ENCODE results near the gene PTPRE.

The PTPRE gene

DNA sequence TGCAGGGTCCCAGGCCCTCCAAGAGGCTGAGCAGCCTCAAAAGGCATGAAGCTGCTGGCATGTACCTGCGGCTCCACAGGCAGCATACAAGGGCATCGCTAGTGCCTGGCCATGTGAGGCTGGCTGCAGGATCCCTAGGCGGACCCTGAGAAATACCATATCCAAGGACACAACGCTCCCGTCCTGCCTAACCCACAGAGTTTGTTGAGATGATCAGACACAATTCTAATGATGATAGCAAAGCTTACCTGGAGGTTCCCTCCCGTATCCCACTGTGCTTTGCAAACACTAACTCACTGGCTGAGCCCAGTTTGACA is 31.5 kb upstream of the PTPRE start:
- no peak overlapping the region for H3K4me3 ChIP-seq (ENCODE audit: low read length)
- no peaks in the 10 kb centered on the region for H3K36me3 ChIP-seq (ENCODE audit: insufficient read depth, low read length)
- H3K9me3 ChIP-seq (ENCODE audit: low read length) = no peaks in the 10 kb centered on the region
- H3K27me3 ChIP-seq (ENCODE audit: insufficient read depth, low read length) = no peaks in the 10 kb centered on the region
- peaks cover 6% of the 10 kb centered on the region for H3K4me1 ChIP-seq (ENCODE audit: insufficient read depth, low read length)
- no peak overlapping the region for H2AFZ ChIP-seq (ENCODE audit: low read depth, low read length)

DNA sequence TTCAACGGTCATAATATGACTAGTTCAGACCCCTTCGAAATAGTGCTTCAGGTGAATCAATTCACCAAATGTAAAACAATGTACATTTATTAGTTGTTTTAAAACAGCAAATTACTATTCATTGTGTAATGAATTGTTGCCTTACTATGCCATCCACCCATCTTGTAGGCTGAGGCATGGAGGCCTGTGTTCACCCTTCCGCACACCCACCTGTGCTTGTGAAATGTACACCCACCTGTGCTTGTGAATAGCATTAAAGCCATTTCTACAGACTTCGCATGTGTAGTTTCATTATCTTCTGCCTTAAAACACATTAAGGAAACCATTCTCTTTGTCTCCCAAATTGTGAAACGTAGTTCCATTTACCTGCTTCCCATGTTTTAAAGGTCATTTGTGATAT is 31.0 kb upstream of the PTPRE start:
- H3K4me3 ChIP-seq (ENCODE audit: low read length) = no peak overlapping the region
- H3K4me1 ChIP-seq (ENCODE audit: insufficient read depth, low read length) = peaks cover 6% of the 10 kb centered on the region
- no peaks in the 10 kb centered on the region for H3K27me3 ChIP-seq (ENCODE audit: insufficient read depth, low read length)
- H3K9me3 ChIP-seq (ENCODE audit: low read length) = no peaks in the 10 kb centered on the region
- H2AFZ ChIP-seq (ENCODE audit: low read depth, low read length) = no peak overlapping the region
- H3K36me3 ChIP-seq (ENCODE audit: insufficient read depth, low read length) = no peaks in the 10 kb centered on the region

DNA sequence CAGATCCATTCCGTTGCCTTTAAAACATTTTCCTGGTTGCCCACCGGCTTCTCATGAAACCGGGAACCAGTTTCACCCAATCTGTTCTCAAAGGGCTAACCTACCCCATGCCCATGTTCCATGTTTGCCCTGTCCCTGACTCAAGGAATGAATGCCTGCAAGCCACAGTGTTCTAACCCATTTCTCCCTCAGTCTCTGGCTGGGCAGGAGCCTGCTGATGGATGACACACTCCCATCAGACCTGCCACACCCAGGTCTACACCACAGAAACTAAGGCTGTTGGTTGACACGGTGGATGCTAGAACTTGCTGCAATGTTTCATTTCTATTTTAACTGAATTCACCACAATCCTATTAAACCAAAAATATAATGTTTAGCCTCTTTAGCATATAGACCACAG is 29.8 kb upstream of the PTPRE start:
- Histone ChIP-seq H3K27me3 (ENCODE audit: insufficient read depth, low read length) (no peaks in the 10 kb centered on the region), H3K4me1 (ENCODE audit: insufficient read depth, low read length) (peaks cover 6% of the 10 kb centered on the region), H2AFZ (ENCODE audit: low read depth, low read length) (no peak overlapping the region), H3K36me3 (ENCODE audit: insufficient read depth, low read length) (no peaks in the 10 kb centered on the region), H3K4me3 (ENCODE audit: low read length) (no peak overlapping the region), H3K9me3 (ENCODE audit: low read length) (no peaks in the 10 kb centered on the region)

DNA sequence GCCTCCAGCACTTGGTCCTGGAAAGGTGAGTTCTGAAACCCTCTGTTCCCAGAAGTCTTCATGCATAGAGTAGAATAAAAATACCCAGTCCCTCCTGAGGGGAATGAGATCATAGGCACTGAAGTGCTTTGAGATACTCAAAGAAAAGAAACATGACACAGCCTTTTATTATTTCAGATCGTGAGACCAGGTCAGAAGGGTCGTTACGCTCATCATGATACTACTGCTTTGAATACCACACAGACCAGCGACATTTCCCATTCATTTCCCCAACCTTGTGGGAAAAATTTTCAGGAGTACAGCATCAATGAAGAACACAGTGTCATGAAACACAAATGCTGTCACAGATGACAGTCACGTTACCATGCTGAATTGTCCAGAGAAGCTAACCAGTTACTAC is 29.2 kb upstream of the PTPRE start:
- Histone ChIP-seq H3K36me3 (ENCODE audit: insufficient read depth, low read length) (no peaks in the 10 kb centered on the region), H3K27me3 (ENCODE audit: insufficient read depth, low read length) (no peaks in the 10 kb centered on the region), H3K9me3 (ENCODE audit: low read length) (no peaks in the 10 kb centered on the region), H3K4me3 (ENCODE audit: low read length) (no peak overlapping the region), H3K4me1 (ENCODE audit: insufficient read depth, low read length) (peaks cover 6% of the 10 kb centered on the region), H2AFZ (ENCODE audit: low read depth, low read length) (no peak overlapping the region)

DNA sequence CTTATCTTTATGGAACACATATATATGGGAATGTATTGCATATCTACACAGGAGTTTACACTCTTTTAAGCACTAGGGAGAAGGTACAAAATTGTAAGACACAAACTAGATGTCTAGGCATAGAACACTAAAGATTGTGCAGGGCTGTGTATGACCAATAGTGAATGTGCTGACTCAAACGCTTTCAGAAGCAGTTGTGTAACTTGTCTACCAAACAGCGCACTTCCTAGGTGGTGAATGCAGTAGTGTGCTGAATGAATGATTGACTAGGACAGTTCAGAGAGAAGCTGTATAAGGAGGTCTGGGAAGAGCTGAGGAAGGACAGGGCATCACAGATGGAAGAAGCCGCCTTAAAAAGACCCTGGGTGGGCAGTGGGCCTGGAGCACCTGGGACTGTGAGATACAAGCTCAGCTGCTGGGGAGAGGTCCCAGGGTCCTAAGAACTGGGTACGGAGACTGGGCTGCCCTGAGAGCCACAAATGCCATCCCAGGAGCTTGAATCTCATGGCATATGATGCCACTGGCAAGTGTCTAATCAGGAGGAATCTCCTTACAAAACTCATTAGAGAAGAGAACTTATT is 28.3 kb upstream of the PTPRE start:
- H3K4me3 ChIP-seq (ENCODE audit: low read length) = no peak overlapping the region
- H2AFZ ChIP-seq (ENCODE audit: low read depth, low read length) = no peak overlapping the region
- H3K36me3 ChIP-seq (ENCODE audit: insufficient read depth, low read length) = no peaks in the 10 kb centered on the region
- no peaks in the 10 kb centered on the region for H3K27me3 ChIP-seq (ENCODE audit: insufficient read depth, low read length)
- H3K9me3 ChIP-seq (ENCODE audit: low read length) = no peaks in the 10 kb centered on the region
- peaks cover 6% of the 10 kb centered on the region for H3K4me1 ChIP-seq (ENCODE audit: insufficient read depth, low read length)

DNA sequence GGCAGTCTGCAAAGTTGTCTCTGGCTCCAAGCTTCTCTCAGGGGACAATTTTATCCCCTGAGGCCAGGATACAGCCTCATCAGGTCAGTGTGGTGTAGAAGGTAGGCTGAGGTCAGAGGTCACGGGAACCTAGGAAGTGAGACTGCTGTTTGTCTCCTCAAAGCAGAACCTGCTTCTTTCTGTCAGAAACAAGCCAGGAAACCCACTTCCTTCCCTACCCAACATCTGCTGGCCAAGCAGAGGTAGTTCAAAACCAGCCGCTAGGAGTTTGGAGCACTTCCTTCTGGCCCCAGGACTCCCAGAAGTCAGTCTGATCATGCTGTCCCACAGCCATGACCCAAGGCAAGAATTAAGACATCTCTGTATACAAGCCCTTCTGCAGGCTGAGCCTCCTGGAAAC is 26.3 kb upstream of the PTPRE start:
- peaks cover 6% of the 10 kb centered on the region for H3K4me1 ChIP-seq (ENCODE audit: insufficient read depth, low read length)
- no peaks in the 10 kb centered on the region for H3K36me3 ChIP-seq (ENCODE audit: insufficient read depth, low read length)
- H3K27me3 ChIP-seq (ENCODE audit: insufficient read depth, low read length) = no peaks in the 10 kb centered on the region
- H2AFZ ChIP-seq (ENCODE audit: low read depth, low read length) = no peak overlapping the region
- H3K9me3 ChIP-seq (ENCODE audit: low read length) = no peaks in the 10 kb centered on the region
- no peak overlapping the region for H3K4me3 ChIP-seq (ENCODE audit: low read length)

DNA sequence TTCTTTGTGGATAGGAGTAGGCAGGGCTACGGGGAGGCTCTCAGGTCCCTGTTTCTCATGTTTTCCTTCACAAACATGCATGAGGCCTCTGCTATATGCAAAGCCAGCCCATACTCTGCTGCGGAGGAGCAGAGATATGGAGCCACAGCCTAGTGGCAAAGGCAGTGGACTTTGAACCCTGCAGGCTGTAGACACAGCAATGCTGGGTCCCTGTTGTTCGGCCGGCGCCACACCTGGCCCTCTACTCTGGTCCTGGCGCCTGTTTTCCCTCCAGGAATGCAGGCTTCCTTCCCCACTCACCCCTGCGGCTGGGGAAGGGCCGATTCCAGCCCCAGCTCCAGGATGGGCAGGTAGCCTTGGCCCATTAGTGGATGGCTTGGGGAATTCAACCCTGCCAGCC is 25.6 kb upstream of the PTPRE start:
- Histone ChIP-seq H2AFZ (ENCODE audit: low read depth, low read length) (no peak overlapping the region), H3K9me3 (ENCODE audit: low read length) (no peaks in the 10 kb centered on the region), H3K36me3 (ENCODE audit: insufficient read depth, low read length) (no peaks in the 10 kb centered on the region), H3K4me1 (ENCODE audit: insufficient read depth, low read length) (peaks cover 6% of the 10 kb centered on the region), H3K27me3 (ENCODE audit: insufficient read depth, low read length) (no peaks in the 10 kb centered on the region), H3K4me3 (ENCODE audit: low read length) (no peak overlapping the region)

DNA sequence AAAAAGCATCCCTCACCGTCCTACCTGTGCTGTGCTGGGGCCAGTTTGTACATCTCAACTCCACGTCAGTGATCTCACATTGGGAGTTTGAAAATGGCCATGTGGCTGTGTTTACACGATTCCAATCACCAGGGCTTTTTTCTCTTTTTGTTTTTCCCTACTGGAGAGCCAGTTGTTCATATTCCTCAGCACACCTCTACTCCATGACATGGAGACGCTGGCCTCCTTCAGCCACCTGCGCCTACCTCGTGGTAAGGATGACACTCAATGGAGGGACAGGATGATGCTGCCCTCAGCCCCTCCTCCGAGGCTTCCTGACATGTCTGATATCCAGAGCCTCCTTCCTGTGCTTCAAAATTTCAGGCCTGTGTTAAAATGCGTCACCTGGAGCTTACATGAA is 24.5 kb upstream of the PTPRE start:
- no peaks in the 10 kb centered on the region for H3K36me3 ChIP-seq (ENCODE audit: insufficient read depth, low read length)
- no peaks in the 10 kb centered on the region for H3K27me3 ChIP-seq (ENCODE audit: insufficient read depth, low read length)
- no peaks in the 10 kb centered on the region for H3K9me3 ChIP-seq (ENCODE audit: low read length)
- no peak overlapping the region for H2AFZ ChIP-seq (ENCODE audit: low read depth, low read length)
- H3K4me1 ChIP-seq (ENCODE audit: insufficient read depth, low read length) = peaks cover 6% of the 10 kb centered on the region
- no peak overlapping the region for H3K4me3 ChIP-seq (ENCODE audit: low read length)

DNA sequence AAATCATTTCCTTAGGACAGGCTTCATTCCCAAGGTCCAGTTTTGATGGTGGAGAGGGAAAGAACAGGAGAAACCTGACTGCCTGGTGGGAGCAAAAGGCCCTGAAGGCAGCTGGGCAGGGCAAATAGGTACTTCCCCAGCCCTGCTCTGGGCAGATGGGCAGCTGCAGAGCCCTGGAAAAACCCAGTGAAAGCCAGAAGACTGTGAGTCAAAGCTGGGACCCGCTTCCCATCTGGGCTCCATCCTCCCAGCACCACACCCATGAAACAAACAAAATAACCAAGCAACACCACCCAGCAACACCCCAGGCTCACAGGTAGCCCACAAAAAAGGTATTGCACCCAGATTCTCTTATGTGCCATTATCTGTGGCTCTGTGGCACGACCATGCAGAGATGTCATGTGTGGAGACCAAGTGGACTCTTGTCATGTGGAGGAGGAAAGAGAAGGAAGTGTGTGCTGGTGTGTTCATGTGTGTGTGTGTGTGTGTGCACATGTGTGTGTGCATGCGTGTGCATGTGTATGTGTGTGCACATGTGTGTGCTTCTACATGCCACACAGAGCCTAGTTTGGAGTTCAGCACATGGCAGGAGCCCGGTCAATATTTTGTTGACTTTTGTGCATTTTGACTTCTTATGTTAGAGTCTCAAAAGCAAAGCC is 24.0 kb upstream of the PTPRE start:
- H3K4me3 ChIP-seq (ENCODE audit: low read length) = no peak overlapping the region
- H3K27me3 ChIP-seq (ENCODE audit: insufficient read depth, low read length) = no peaks in the 10 kb centered on the region

DNA sequence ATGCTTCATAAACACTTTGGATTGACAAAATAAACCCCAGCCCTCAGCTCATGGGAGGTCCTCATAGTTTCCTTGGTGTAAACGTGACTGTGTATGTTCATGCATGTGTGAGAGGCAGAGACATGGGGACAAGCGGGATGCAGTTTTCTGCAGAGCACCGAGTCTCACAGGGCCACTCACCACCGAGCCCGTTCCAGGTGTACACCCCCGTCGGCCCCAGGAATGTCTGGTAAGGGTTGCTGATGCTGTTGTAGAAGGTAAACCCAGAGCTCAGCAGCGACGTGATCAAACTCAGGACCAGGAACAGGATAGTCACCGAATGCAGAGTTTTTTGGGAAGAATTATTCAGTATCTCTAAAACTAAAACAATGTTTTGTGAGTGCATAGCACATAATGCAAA is 23.4 kb upstream of the PTPRE start:
- Histone ChIP-seq H3K4me3 (ENCODE audit: low read length) (no peak overlapping the region), H3K4me1 (ENCODE audit: insufficient read depth, low read length) (no peaks in the 10 kb centered on the region), H3K9me3 (ENCODE audit: low read length) (no peaks in the 10 kb centered on the region), H2AFZ (ENCODE audit: low read depth, low read length) (no peak overlapping the region), H3K27me3 (ENCODE audit: insufficient read depth, low read length) (no peaks in the 10 kb centered on the region), H3K36me3 (ENCODE audit: insufficient read depth, low read length) (no peaks in the 10 kb centered on the region)

More for the DNA sequence above, 24.0 kb upstream of the PTPRE start:
- no peak overlapping the region for H2AFZ ChIP-seq (ENCODE audit: low read depth, low read length)
- no peaks in the 10 kb centered on the region for H3K9me3 ChIP-seq (ENCODE audit: low read length)
- H3K36me3 ChIP-seq (ENCODE audit: insufficient read depth, low read length) = no peaks in the 10 kb centered on the region
- H3K4me1 ChIP-seq (ENCODE audit: insufficient read depth, low read length) = peaks cover under 1% of the 10 kb centered on the region

DNA sequence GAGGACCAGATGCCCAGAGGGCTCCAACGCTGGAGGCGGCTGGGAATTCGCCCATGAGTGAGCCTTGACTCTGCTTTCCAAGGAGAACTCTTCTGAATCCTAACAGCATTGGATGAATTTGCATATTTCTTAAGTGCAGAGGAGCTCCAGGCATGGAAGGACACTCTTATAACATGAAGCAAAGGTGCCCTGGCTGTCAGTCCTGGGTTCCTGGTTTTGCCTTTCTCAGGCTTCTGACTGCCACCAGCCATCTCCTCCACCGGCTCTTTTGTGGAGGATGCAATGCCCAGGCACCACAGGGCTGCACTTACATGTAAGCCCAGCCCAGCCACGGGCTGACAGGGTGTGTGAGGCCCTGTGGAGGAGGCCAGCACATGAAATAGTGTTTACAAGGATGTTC is 22.4 kb upstream of the PTPRE start:
- no peaks in the 10 kb centered on the region for H3K9me3 ChIP-seq (ENCODE audit: low read length)
- H2AFZ ChIP-seq (ENCODE audit: low read depth, low read length) = no peak overlapping the region
- H3K4me3 ChIP-seq (ENCODE audit: low read length) = no peak overlapping the region
- H3K27me3 ChIP-seq (ENCODE audit: insufficient read depth, low read length) = no peaks in the 10 kb centered on the region
- H3K36me3 ChIP-seq (ENCODE audit: insufficient read depth, low read length) = no peaks in the 10 kb centered on the region
- H3K4me1 ChIP-seq (ENCODE audit: insufficient read depth, low read length) = no peaks in the 10 kb centered on the region

DNA sequence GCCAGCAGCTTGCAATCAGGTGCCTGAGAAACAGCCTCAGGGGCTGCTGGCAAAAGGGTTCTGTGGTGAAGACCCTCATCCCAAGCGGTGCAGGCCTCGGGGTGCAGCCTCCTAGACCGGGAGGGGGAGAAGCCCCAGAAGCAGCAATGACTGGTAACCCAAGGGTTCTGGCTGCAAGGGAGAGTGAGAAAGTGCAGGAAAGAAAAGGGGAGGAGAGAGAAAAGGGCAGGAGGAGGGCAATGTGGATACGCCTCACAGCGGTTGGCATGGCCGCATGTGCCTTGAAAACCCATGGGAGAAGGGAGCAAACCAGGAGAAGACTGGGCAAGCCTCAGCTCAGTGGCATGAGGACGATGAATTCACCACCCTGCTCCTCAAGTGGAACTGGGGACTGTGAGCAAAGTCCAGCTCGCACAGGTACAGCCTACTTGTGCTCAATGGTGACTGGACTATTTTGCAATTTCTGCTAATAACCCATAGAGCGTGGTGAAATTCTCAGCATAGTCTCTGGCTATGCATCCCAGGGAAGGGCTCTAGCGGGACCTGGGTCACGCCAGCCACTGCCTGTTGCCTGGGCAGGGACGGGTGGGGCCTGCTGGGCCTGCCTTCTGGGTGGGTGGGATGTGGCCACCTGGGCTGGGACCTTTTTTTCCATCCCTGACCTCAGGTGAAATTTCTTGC is 20.4 kb upstream of the PTPRE start:
- Histone ChIP-seq H3K9me3 (ENCODE audit: low read length) (no peaks in the 10 kb centered on the region), H3K4me1 (ENCODE audit: insufficient read depth, low read length) (no peaks in the 10 kb centered on the region), H3K4me3 (ENCODE audit: low read length) (no peak overlapping the region), H3K36me3 (ENCODE audit: insufficient read depth, low read length) (no peaks in the 10 kb centered on the region), H2AFZ (ENCODE audit: low read depth, low read length) (no peak overlapping the region), H3K27me3 (ENCODE audit: insufficient read depth, low read length) (no peaks in the 10 kb centered on the region)

DNA sequence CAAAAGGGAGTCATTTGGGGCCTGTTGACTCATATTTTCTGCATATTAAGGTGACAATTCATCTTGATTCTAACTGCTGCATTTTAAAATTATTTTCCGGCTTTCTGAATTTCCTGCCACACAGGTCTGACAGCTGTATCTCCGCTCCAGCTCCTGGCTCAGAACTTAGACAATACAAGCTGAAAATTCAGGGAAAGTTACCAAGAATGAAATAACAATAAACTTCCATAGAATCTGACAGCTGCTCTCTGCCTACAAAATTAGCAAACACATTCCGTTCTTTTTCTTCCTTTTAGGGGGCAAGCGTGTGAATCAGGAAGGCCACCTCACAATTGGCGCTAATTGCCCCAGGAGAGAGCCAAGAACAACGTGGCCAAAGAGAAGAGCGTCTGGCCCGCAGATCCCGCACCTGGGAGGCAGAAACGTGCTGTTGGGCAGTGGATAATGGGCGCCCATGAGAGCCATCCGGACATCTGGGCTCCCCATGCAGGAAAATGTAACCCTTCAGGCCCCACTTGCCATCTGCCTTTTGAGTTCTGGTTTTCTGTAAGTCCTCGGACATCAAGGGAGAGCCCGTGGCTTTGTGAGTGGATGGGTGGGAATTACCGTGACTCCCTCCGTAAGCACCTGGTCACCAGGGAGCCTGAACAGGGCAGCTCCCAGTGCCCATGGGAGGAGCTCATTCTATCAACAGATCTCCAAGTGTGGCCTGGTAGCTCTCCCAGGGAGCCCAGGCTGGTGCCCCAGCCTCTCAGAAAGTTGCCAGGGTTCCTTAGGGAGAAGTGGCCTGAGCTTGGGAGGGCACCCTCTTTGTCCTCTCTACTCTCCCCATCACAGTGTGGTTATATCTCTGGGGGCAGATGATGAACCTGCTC is 19.1 kb upstream of the PTPRE start:
- Histone ChIP-seq H2AFZ (ENCODE audit: low read depth, low read length) (no peak overlapping the region), H3K27me3 (ENCODE audit: insufficient read depth, low read length) (no peaks in the 10 kb centered on the region), H3K4me1 (ENCODE audit: insufficient read depth, low read length) (no peaks in the 10 kb centered on the region), H3K4me3 (ENCODE audit: low read length) (no peak overlapping the region), H3K9me3 (ENCODE audit: low read length) (no peaks in the 10 kb centered on the region), H3K36me3 (ENCODE audit: insufficient read depth, low read length) (no peaks in the 10 kb centered on the region)

Measured in neuron (in vitro differentiated cells).